GM18867 (cell line): ENCODE measurements around the gene CSNK2A2.

Experiments
- ATAC-seq: cut with Tn5 transposase; IDR thresholded peaks from one replicate; pipeline ENCODE4 v1.9.1; 2021; ENCODE audit warnings: mild to moderate bottlenecking, moderate library complexity; ENCODE audit not compliant: unreplicated experiment

The CSNK2A2 gene

GRCh38 chr16:58152246-58152868 lies 45.5 kb downstream of the CSNK2A2 start:
- no peak for ATAC-seq

GRCh38 chr16:58148526-58148925 lies 49.4 kb downstream of the CSNK2A2 start:
- ATAC-seq, result no peak

- ATAC-seq, result no peak
Measured at GRCh38 chr16:58148099-58148498, 49.8 kb downstream of the CSNK2A2 start.

GRCh38 chr16:58138852-58139251 lies 59.1 kb downstream of the CSNK2A2 start:
- no peak for ATAC-seq

- no peak for ATAC-seq
Measured at GRCh38 chr16:58137581-58137980, 60.3 kb downstream of the CSNK2A2 start.

- peak; percentile 84 for ATAC-seq
Measured at GRCh38 chr16:58129097-58129936, 68.6 kb downstream of the CSNK2A2 start, which contains the start of gene CFAP20. Gene CFAP20 (minus strand): TSS chr16:58129381. CDS start chr16:58129115, 266 bp downstream.

GRCh38 chr16:58128711-58129096 lies 69.2 kb downstream of the CSNK2A2 start:
- ATAC-seq, result peak; percentile 2

- no peak for ATAC-seq
Measured at GRCh38 chr16:58128181-58128631, 69.7 kb downstream of the CSNK2A2 start.

- no peak for ATAC-seq
Measured at GRCh38 chr16:58127634-58128033, 70.3 kb downstream of the CSNK2A2 start.

GRCh38 chr16:58127033-58127556 lies 70.8 kb downstream of the CSNK2A2 start:
- ATAC-seq, result peak; percentile 31

- no peak for ATAC-seq
Measured at GRCh38 chr16:58126451-58126961, 71.4 kb downstream of the CSNK2A2 start.

GRCh38 chr16:58125781-58126335 lies 72.0 kb downstream of the CSNK2A2 start:
- no peak for ATAC-seq

GRCh38 chr16:58125041-58125440 lies 72.9 kb downstream of the CSNK2A2 start:
- ATAC-seq, result no peak

GRCh38 chr16:58124601-58124915 lies 73.3 kb downstream of the CSNK2A2 start:
- ATAC-seq, result no peak

GRCh38 chr16:58123896-58124600 lies 73.9 kb downstream of the CSNK2A2 start:
- no peak for ATAC-seq

GRCh38 chr16:58121132-58121531 lies 76.8 kb downstream of the CSNK2A2 start:
- ATAC-seq, result no peak

- ATAC-seq, result no peak
Measured at GRCh38 chr16:58120234-58120633, 77.7 kb downstream of the CSNK2A2 start.

GRCh38 chr16:58119509-58119845 lies 78.4 kb downstream of the CSNK2A2 start:
- no peak for ATAC-seq

- no peak for ATAC-seq
Measured at GRCh38 chr16:58118801-58119508, 79.0 kb downstream of the CSNK2A2 start.

GRCh38 chr16:58116529-58116928 lies 81.4 kb downstream of the CSNK2A2 start:
- no peak for ATAC-seq
